Lower leg skin (tissue), 3 donors: ENCODE results near the gene LEMD2.

ENCODE experiments used
- POLR2A ChIP-seq, 2 donors: fragments of 450-650 bp; IDR thresholded peaks; one replicate each; pipeline ENCODE4 v1.6.1; 2016 to 2017; ENCODE audit warnings: antibody characterized with exemption in 2 of 2, mild to moderate bottlenecking in 1 of 2, moderate library complexity in 1 of 2
- TF ChIP-seq, protein P1 (sequence below), 3 donors: fragments of 450-650 bp; IDR thresholded peaks; one replicate each; pipeline ENCODE4 v1.5.1; 2016; ENCODE audit warnings: antibody characterized with exemption in 3 of 3, mild to moderate bottlenecking in 3 of 3, moderate library complexity in 2 of 3

DNA sequence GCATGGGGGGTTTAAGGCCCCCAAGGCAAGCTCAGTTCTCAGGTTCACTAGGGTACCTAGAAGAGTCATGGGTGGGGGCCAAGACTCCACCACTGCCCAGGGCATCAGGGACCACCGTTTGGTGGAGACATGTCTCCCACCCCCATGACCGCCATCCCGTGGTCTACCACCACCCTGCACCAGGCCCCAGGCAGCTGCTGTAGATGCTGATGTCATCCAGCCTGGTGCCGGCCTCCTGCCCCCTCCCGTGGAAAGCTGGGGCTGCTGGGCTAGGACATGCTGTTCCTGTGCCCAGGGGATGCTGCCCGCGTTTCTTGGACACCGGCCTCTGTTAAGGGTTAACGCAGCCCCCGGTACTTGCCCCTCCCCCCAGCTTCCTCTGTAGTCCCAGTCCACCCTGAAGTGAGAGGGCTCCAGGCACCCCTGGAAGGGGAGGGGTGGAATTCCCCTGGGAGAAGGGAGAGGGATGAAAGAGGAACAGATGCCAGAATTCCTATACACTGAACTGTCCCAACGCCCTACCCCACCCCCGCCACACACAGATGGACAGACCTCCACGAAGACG is 42.8 kb downstream of the LEMD2 start:
- TF ChIP-seq, protein P1, sequence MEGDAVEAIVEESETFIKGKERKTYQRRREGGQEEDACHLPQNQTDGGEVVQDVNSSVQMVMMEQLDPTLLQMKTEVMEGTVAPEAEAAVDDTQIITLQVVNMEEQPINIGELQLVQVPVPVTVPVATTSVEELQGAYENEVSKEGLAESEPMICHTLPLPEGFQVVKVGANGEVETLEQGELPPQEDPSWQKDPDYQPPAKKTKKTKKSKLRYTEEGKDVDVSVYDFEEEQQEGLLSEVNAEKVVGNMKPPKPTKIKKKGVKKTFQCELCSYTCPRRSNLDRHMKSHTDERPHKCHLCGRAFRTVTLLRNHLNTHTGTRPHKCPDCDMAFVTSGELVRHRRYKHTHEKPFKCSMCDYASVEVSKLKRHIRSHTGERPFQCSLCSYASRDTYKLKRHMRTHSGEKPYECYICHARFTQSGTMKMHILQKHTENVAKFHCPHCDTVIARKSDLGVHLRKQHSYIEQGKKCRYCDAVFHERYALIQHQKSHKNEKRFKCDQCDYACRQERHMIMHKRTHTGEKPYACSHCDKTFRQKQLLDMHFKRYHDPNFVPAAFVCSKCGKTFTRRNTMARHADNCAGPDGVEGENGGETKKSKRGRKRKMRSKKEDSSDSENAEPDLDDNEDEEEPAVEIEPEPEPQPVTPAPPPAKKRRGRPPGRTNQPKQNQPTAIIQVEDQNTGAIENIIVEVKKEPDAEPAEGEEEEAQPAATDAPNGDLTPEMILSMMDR (IDR thresholded peaks at IDR 0.05) = no peak
- no peak for TF ChIP-seq POLR2A (IDR thresholded peaks at IDR 0.05)
